Neural progenitor cell (in vitro differentiated cells): ENCODE results near the gene MIS18BP1.

Source experiments
- CTCF ChIP-seq: fragments of 200-600 bp; sonication (generic); IDR thresholded peaks from 2 replicates; pipeline ENCODE4 v1.5.1; 2017; ENCODE audit warnings: antibody characterized with exemption, mild to moderate bottlenecking
- EZH2 ChIP-seq: fragments of 200-600 bp; sonication (generic); IDR thresholded peaks from 2 replicates; pipeline ENCODE4 v1.6.1; 2017; ENCODE audit warnings: antibody characterized with exemption, mild to moderate bottlenecking, moderate library complexity
- EZH2phosphoT487 ChIP-seq: fragments of 200-600 bp; sonication (generic); IDR thresholded peaks from 2 replicates; pipeline ENCODE4 v1.6.1; 2017; ENCODE audit warnings: antibody characterized with exemption

- no peak for TF ChIP-seq EZH2phosphoT487
- no peak for TF ChIP-seq CTCF
- no peak for TF ChIP-seq EZH2
Observed at GRCh38 chr14:45258805-45259204, 5.8 kb upstream of the MIS18BP1 start.
